GM10248 (cell line): ENCODE measurements around the gene CSHL1.
"Not testable (repeated sequence)": the region's sequence is repeated elsewhere in the genome, so short reads cannot be mapped to it uniquely, and the experiment has no call there.

ENCODE experiments used
- CTCF ChIA-PET: fragments of 300-600 bp; sonication (Branson Sonifier 250); formaldehyde crosslinking; extraction: SDS; loops from one replicate; lab custom pipeline; 2021; ENCODE audit warnings: antibody characterized with exemption; lab: Yijun Ruan, JAX
- POLR2A ChIA-PET: fragments of 350-650 bp; sonication (Branson Sonifier 250); formaldehyde crosslinking; extraction: SDS; loops from one replicate; lab custom pipeline; 2020; ENCODE audit warnings: antibody characterized with exemption; lab: Yijun Ruan, JAX
- DNase-seq: peaks from one replicate; pipeline ENCODE4 v3.0.0; 2012; ENCODE audit errors: extremely low spot score
- CTCF ChIP-seq: IDR thresholded peaks from 2 replicates; pipeline ENCODE4 v1.5.1; 2012; ENCODE audit warnings: mild to moderate bottlenecking, low read depth; ENCODE audit errors: extremely low read depth, missing control alignments, control extremely low read depth

Gene CSHL1

GRCh38 chr17:63925615-63926014, 14.6 kb upstream of the CSHL1 start:
- CTCF ChIA-PET: interaction anchor here (0.6 to 4.3 kb wide), 7 partner anchors 14 to 246 kb away, joined by 3 to 33 read pairs (median 5); partner anchors contain the start of gene CSHL1
- no peak for DNase-seq
- TF ChIP-seq CTCF: no peak
- POLR2A ChIA-PET: interaction anchor here (0.6 kb wide), 1 partner anchor 11 kb away, joined by 4 read pairs; no protein-coding TSS in a partner anchor

GRCh38 chr17:63922402-63922801, 11.3 kb upstream of the CSHL1 start:
- ChIA-PET POLR2A (interaction anchor here (1.2 kb wide), 1 partner anchor 24 kb away, joined by 5 read pairs; no protein-coding TSS in a partner anchor), CTCF (interaction anchor here (0.6 to 12.9 kb wide), 4 partner anchors 17 to 211 kb away, joined by 3 to 207 read pairs (median 4); no protein-coding TSS in a partner anchor)
- DNase-seq: not testable (repeated sequence)

DNA sequence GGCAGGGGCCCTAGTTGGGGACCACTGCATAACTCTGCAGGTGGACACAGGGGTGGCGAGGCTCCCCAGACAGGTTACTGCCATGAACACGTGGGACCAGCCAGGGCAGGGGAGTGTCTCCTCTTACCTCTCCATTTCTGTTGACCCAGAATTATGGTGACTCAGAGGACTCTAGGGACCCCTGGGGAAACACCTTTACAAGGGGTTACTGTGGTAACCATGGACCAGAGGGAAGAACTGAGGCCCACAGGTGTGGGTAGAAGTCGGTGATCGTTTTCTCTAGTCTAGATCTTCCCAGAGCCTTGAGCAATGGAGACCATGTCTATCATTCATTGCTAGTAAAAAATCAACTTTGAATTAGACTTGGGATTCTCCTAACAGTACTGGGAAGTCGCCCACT, 9.7 kb upstream of the CSHL1 start:
- CTCF ChIA-PET: interaction anchor here (0.7 to 12.9 kb wide), 11 partner anchors 9 to 357 kb away, joined by 3 to 207 read pairs (median 15); partner anchors contain the start of genes CD79B, CSHL1 and ERN1
- DNase-seq: peak; percentile 21
- POLR2A ChIA-PET: not testable (repeated sequence)

GRCh38 chr17:63920050-63920449, 9.0 kb upstream of the CSHL1 start:
- CTCF ChIA-PET: interaction anchor here (0.7 to 12.9 kb wide), 47 partner anchors 9 to 357 kb away, joined by 3 to 207 read pairs (median 5); partner anchors contain the start of genes CD79B, CSHL1, ERN1 and ICAM2
- not testable (repeated sequence) for DNase-seq
- POLR2A ChIA-PET: interaction anchor here (0.7 to 1.3 kb wide), 2 partner anchors 26 to 596 kb away, joined by 7 to 11 read pairs; no protein-coding TSS in a partner anchor

GRCh38 chr17:63919311-63919723, 8.3 kb upstream of the CSHL1 start:
- DNase-seq: peak; percentile 85
- TF ChIP-seq CTCF: peak; percentile 89
- POLR2A ChIA-PET: interaction anchor here (0.7 to 1.3 kb wide), 2 partner anchors 27 to 597 kb away, joined by 7 to 11 read pairs; no protein-coding TSS in a partner anchor
- CTCF ChIA-PET: interaction anchor here (0.8 to 12.9 kb wide), 55 partner anchors 8 to 680 kb away, joined by 3 to 207 read pairs (median 5); partner anchors contain the start of genes CD79B, CSHL1, ERN1 and ICAM2

DNA sequence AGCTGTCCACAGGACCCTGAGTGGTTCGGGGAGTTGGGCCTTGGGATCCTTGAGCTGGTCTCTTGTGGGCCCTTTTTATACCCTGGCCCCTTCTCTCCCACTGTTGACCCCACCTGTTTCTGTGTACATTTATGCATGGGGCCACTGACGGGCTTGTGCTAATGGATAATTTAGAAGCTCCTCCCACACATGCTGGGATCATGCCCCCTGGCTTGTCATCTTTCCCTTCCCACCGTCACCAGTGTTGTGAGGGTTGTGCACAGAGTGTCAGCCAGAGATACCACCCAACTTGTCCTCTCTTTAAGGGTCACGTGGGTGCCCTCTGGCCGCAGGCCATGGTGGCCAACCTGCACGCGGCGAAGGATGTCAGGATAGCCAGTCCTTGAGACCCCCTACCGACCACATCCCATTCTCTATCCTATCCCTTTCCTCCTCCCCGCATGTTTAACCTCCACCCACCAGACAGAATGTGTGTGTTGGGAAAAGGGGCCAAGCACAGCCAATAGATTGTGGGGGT, 7.8 kb upstream of the CSHL1 start, which contains the start of gene GH1:
Gene GH1 (minus strand): TSS at position 51 of the 517 bp plus-strand sequence. CDS start 63 bp downstream, outside the sequence.
- POLR2A ChIA-PET: interaction anchor here (1.3 kb wide), 1 partner anchor 28 kb away, joined by 11 read pairs; no protein-coding TSS in a partner anchor
- CTCF ChIA-PET: interaction anchor here (0.8 to 12.9 kb wide), 55 partner anchors 8 to 680 kb away, joined by 3 to 207 read pairs (median 5); partner anchors contain the start of genes CD79B, CSHL1, ERN1 and ICAM2
- not testable (repeated sequence) for DNase-seq

- TF ChIP-seq CTCF: no peak
- CTCF ChIA-PET: interaction anchor here (0.8 to 12.9 kb wide), 22 partner anchors 12 to 681 kb away, joined by 3 to 207 read pairs (median 12); partner anchors contain the start of genes CD79B and ERN1
- DNase-seq: no peak
- POLR2A ChIA-PET: no interaction called here
Measured at GRCh38 chr17:63918305-63918704, 7.2 kb upstream of the CSHL1 start.

DNA sequence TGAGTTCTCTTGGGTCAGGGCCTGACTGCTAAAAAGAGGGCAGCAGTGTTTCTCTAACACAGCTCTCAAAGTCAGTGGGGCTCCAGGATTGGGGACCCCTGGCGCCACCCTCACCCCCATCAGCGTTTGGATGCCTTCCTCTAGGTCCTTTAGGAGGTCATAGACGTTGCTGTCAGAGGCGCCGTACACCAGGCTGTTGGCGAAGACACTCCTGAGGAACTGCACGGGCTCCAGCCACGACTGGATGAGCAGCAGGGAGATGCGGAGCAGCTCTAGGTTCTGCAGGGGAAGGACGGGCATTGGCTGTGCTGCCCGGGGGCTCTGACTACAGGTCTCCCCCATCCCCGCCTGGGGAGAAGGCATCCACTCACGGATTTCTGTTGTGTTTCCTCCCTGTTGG, 6.6 kb upstream of the CSHL1 start:
- no peak for DNase-seq

DNA sequence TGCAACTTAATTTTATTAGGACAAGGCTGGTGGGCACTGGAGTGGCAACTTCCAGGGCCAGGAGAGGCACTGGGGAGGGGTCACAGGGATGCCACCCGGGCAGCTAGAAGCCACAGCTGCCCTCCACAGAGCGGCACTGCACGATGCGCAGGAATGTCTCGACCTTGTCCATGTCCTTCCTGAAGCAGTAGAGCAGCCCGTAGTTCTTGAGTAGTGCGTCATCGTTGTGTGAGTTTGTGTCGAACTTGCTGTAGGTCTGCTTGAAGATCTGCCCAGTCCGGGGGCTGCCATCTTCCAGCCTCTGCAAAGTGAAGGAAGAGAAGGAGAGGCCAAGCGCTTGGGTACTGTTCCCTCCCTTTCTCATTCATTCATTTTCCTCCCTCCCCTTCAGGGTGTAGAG, 6.1 kb upstream of the CSHL1 start:
- DNase-seq, POLR2A ChIA-PET: not testable (repeated sequence)
- CTCF ChIA-PET: interaction anchor here (2.7 to 12.9 kb wide), 7 partner anchors 14 to 111 kb away, joined by 18 to 207 read pairs (median 74); partner anchors contain the start of gene CD79B

More for the DNA sequence above, 6.6 kb upstream of the CSHL1 start:
- no peak for TF ChIP-seq CTCF
- CTCF ChIA-PET: interaction anchor here (1.1 to 12.9 kb wide), 14 partner anchors 13 to 353 kb away, joined by 3 to 207 read pairs (median 20); partner anchors contain the start of genes CD79B and ERN1
- POLR2A ChIA-PET: no interaction called here
